ENCODE data around the gene CTDNEP1.

GRCh38 chr17:7242717-7243452 lies 8.6 kb downstream of the CTDNEP1 start:
- peak; percentile 79; the same call in 1 of the 2 replicates for TF ChIP-seq POLR2AphosphoS5 (IDR thresholded peaks at IDR 0.05; ENCODE audit: low read depth, low read length)
- TF ChIP-seq GABPA (IDR thresholded peaks at IDR 0.05; ENCODE audit: low read depth): peak; percentile 40; the same call in 1 of the 2 replicates
- TF ChIP-seq GATA2 (CRISPR knock-in tag; IDR thresholded peaks at IDR 0.05): no peak
- no peak for TF ChIP-seq RAD21 (IDR thresholded peaks at IDR 0.05; ENCODE audit: low read length)
- TF ChIP-seq CTCF (IDR thresholded peaks at IDR 0.05): no peak
- TF ChIP-seq, protein P1, sequence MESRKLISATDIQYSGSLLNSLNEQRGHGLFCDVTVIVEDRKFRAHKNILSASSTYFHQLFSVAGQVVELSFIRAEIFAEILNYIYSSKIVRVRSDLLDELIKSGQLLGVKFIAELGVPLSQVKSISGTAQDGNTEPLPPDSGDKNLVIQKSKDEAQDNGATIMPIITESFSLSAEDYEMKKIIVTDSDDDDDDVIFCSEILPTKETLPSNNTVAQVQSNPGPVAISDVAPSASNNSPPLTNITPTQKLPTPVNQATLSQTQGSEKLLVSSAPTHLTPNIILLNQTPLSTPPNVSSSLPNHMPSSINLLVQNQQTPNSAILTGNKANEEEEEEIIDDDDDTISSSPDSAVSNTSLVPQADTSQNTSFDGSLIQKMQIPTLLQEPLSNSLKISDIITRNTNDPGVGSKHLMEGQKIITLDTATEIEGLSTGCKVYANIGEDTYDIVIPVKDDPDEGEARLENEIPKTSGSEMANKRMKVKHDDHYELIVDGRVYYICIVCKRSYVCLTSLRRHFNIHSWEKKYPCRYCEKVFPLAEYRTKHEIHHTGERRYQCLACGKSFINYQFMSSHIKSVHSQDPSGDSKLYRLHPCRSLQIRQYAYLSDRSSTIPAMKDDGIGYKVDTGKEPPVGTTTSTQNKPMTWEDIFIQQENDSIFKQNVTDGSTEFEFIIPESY (IDR thresholded peaks at IDR 0.05; ENCODE audit: borderline replicate concordance, low read depth): peak; percentile 78
- TF ChIP-seq CHD2 (IDR thresholded peaks at IDR 0.05; ENCODE audit: low read length, partially characterized antibody): peak; percentile 97
- peak; percentile 62 for TF ChIP-seq TAF1 (IDR thresholded peaks at IDR 0.05; ENCODE audit: borderline replicate concordance, low read depth, low read length)
- TF ChIP-seq MAX (IDR thresholded peaks at IDR 0.05; ENCODE audit: low read depth): peak; percentile 89
- TF ChIP-seq ELF1 (IDR thresholded peaks at IDR 0.05): peak; percentile 85
- TF ChIP-seq EP300 (IDR thresholded peaks at IDR 0.05; ENCODE audit: borderline replicate concordance in 1 of 2, low read depth in 1 of 2, low read length in 1 of 2): peak in 1 of 2 experiments; percentile 24; a peak in 1 of 4 replicates
- peak; percentile 96 for TF ChIP-seq SIN3A (IDR thresholded peaks at IDR 0.05; ENCODE audit: borderline replicate concordance, low read depth, low read length)
- TF ChIP-seq YY1 (IDR thresholded peaks at IDR 0.05; ENCODE audit: low read depth): peak; percentile 66; the same call in 1 of the 2 replicates
- TF ChIP-seq NRF1 (IDR thresholded peaks at IDR 0.05; ENCODE audit: low read depth, low read length): no peak
